ENCODE data around the gene DGKQ.

DNA sequence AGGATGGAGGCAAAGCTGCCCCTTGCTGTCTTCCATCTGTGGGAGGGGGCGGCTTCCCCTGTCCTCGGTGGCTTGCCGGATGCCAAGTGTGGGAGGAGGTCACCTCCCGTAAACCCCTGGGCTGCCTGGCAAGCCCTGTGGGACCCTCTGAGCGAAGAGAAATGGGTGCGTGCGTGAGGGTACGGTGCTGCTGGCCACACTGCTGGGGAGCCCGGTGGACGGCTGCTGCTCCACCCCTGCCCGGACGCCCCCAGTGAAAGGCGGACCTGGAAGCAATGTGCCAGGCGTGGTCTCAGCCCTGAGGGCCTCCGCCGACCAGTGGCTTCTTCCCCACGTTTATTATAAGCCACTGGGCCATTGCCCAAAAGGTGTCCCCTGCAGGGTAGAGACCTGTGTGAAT, 8.9 kb upstream of the DGKQ start:
- TF ChIP-seq CTCF (IDR thresholded peaks at IDR 0.05 in 4 of 5, conservative IDR thresholded peaks at IDR 0.05 in 1 of 5) (no peak), POLR2A (IDR thresholded peaks at IDR 0.05) (no peak)

Measured in gastrocnemius medialis (tissue), 4 donors.